Fibroblast of mammary gland (primary cell): Measurements from ENCODE around the gene RRAS2.

Experiments
- DNase-seq: peaks from one replicate; pipeline ENCODE4 v3.0.0-alpha.2; 2010; ENCODE audit warnings: low read depth
- H3K4me3 ChIP-seq: 2 replicates; pipeline ENCODE4 v1.5.1; 2011; ENCODE audit warnings: low read depth, mild to moderate bottlenecking, low read length, moderate library complexity; ENCODE audit not compliant: control insufficient read depth
- CTCF ChIP-seq: conservative IDR thresholded peaks from 2 replicates; pipeline ENCODE4 v1.5.1; 2011; ENCODE audit warnings: low read depth, low read length, inconsistent platforms; ENCODE audit not compliant: control insufficient read depth, insufficient read depth

The RRAS2 gene

GRCh38 chr11:14331476-14332136 is 27.4 kb downstream of the RRAS2 start:
- TF ChIP-seq CTCF = no peak
- no peak overlapping the region for H3K4me3 ChIP-seq
- DNase-seq = no peak

GRCh38 chr11:14330881-14331280 is 28.1 kb downstream of the RRAS2 start:
- H3K4me3 ChIP-seq = no peak overlapping the region
- TF ChIP-seq CTCF = no peak

DNA sequence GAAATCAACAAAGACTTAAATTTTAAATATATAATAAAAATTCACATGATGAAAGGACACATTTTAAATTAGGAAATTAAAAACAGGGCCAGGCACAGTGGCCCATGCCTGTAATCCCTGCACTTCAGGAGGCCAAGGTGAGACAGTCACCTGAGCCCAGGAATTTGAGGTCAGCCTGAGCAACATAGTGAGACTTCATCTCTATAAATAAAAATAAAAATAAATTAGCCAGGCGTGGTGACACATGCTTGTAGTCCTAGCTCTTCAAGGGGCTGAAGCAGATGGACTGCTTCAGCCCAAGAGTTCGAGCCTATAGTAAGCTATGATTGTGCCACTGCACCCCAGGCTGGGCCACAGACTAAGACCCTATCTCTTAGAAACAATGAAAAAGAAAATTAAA is 29.3 kb downstream of the RRAS2 start:
- H3K4me3 ChIP-seq = no peak overlapping the region
- no peak for DNase-seq
- no peak for TF ChIP-seq CTCF

More at GRCh38 chr11:14330881-14331280, 28.1 kb downstream of the RRAS2 start:
- DNase-seq = no peak

DNA sequence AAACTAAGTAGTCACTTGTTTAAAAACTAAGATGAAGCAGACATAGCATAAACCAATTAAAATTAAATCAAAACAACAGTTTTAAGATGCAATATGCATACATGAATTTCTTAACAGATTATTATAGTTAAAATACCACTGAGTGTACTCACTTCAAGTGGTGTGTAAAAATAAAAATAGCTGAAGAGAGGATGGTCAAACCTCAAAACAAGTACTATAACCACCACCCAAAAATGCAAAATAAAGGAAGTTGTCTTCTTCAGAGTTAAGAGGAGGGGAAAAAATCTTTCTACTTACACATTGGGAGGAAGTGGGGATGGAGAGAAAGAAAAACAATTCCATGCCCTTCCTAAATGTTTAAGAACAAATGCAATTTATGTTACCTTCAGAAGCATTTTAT is 31.9 kb downstream of the RRAS2 start:
- no peak for DNase-seq
- TF ChIP-seq CTCF = no peak
- H3K4me3 ChIP-seq = no peak overlapping the region

DNA sequence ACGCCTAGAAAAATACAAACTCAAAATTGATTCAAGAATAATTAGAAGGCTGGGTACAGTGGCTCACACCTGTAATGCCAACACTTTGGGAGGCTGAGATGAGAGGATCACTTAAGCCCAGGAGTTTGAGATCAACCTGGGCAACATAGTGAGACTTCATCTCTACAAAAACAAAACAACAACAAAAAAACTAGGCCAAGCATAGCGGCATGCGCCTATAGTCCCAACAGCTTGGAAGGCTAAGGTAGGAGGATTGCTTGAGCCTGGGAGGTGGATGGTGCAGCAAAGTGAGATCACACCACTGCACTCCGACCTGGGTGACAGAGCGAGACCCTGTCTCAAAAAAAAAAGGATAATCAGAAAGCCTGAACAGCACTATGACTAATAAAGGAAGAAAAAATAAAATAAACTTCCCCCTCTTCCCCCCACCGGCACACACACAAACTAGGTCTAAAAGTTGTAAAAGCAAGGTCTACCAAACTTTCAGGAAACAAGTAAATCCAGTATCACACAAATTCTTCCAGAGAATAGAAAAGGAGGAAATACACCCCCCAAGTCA is 35.8 kb downstream of the RRAS2 start:
- no peak for TF ChIP-seq CTCF
- no peak for DNase-seq
- H3K4me3 ChIP-seq = no peak overlapping the region

- no peak for DNase-seq
- H3K4me3 ChIP-seq = no peak overlapping the region
- no peak for TF ChIP-seq CTCF
These were observed 36.5 kb downstream of the RRAS2 start for GRCh38 chr11:14322510-14322909.
